Left forelimb (tissue), 1 donor: ENCODE data around the gene TCF4.

Experiments
- DNase-seq: peaks from one replicate; pipeline ENCODE4 v3.0.0-alpha.2; 2018; ENCODE audit warnings: low spot score

Gene TCF4

DNA sequence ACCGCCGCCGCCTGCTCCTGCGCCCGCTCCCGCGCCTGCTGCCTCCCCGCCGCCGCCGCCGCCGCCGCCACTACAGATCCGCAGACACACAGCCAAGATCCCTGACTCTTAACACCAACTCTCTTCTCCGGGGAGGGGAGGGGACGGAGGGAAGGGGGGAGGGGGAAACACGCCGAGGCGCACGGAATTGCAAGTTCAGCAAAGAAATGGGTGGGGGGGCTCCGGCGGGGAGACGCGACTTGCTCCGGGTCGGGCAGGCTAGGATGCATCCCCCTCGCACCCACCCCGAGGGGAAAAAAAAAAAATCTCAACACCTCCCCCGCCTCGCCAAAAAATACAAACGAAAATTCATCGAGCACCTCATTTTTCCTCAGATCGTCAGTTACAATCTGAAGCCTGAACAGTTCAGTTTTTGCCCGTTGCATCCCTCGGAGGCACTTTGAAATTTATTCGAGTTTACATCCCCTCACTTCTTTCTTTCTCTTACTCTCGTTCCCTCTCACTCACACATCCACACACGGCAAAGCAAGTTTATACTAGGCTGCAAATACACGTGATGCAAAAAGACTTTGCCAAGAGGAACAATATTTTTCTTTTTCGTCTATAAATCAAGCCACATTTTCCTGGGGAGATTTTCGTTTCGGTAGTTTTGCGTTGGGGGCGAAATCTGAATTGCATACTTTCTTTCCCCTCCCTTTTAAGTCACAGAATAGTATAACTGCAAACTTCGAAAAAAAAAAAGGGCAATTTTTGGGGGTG lies at the start of gene TCF4:
Gene TCF4 (minus strand): TSS at position 82 of the 759 bp plus-strand sequence. CDS start 1,076 bp downstream, outside the sequence.
- peak; percentile 89 for DNase-seq

GRCh38 chr18:55637204-55637603 lies 49.2 kb upstream of the TCF4 start:
- no peak for DNase-seq

- DNase-seq, result no peak
These were observed 47.4 kb upstream of the TCF4 start for GRCh38 chr18:55635439-55635838.

GRCh38 chr18:55634545-55634944 lies 46.6 kb upstream of the TCF4 start:
- DNase-seq, result no peak

- DNase-seq, result no peak
These were observed 45.0 kb upstream of the TCF4 start for GRCh38 chr18:55633032-55633431.

DNA sequence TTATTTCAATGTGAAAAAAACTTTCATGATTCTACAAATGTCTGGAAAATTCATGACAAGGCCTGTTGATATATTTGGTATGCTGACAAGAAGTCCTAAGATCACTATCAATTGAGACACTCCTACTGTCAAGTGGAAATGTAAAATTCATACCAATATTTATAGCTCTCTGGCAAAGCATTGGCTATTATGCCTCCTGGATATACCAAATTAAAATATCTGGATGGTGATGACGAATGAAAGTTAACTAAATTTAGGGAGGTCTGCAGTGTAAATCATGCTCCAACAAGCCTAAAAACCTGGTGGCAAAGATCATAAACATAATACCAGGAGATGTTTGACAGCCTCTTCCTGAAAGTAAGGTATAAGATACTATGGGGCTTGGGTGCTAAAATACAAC lies 41.1 kb upstream of the TCF4 start:
- DNase-seq, result no peak

DNA sequence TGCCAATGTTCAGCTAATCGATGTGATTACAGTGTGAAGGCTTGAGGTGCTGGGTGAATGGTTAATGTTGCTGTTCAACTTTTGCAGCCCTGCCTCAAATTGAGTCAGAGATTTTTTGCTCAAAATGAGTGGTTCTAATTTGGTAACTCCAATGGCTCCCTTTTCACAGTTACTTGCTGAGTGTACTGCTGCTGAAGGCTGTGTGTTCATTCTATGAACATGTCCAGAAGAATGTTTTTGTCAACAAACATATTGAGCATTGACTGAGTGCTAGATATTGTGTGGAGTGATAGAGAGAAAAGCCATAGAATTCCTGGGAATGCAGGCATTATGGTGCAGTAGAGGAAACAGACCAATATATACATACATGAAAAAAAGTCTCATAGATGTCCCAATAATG lies 39.0 kb upstream of the TCF4 start:
- no peak for DNase-seq

GRCh38 chr18:55625901-55626300 lies 37.9 kb upstream of the TCF4 start:
- DNase-seq, result no peak

DNA sequence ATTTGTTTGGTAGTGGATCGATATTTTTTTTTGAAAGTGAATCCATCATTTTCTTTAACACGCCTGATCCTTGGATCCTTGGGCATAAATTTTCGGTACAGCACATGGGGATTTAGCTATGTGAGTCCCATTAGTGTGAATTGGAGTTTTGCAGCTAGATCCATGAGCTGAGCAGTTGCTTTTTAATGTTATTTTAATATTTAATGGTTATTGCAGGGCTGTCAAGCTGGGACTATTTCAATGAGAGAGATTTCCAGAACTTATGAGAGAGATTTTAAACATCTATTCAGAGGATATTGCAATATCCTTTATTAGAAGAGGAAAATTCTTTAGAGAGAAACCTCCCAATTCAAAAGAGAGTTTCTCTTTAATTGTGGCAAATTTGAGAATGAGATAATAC lies 35.6 kb upstream of the TCF4 start:
- no peak for DNase-seq

DNA sequence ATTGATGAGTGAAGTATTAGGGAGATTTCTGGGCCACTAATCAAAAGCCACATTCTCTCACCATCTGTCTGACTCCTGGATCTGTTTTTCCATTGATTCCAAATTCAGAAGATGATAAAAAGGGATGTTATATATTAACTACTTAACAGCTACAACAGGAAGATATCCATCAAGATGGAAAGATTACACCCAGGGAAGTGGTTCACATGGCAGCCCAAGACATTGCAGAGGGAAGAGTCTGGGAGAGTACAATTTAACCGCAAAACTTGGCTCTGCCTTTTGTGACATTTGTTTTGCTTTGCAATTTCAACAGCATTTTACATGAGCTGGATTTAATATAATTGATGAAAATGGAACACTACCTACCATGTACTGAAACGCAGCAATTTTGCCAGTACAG lies 22.5 kb upstream of the TCF4 start:
- DNase-seq, result no peak

DNA sequence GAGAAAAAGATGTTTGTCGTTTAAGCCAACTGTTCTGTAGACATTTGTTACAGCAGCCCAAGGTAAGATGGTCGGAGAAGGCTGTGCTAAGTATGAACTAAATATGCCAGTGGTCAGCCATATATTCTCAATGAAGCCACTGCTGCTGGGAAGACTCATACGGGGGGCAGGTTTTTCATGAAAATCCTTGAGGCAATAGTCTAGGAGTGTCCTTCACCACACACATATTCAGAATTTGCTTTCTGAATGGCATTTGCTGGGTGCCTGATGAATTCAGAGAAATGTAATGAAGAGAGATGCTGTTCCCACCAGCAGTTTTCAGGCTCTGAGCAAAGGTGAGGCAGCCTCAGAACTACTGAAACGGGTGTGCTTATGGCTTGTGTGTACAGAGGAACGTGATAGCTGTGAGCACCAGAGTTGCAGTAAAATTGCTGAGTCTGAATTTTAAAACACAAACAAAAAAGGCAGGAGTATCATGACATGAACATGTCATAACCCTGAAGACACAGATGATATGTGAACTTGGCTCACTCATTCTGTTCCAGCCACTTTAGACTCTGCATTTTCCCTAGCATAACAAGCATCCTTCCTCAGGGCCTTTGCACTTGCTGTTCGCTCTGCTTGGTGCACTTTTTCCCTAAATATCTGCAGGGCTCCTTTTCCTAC lies 21.3 kb upstream of the TCF4 start:
- DNase-seq, result no peak

- no peak for DNase-seq
These were observed 20.5 kb upstream of the TCF4 start for GRCh38 chr18:55608497-55608896.

- no peak for DNase-seq
These were observed 19.8 kb upstream of the TCF4 start for GRCh38 chr18:55607773-55608172.

GRCh38 chr18:55605733-55606338 lies 17.8 kb upstream of the TCF4 start:
- no peak for DNase-seq

GRCh38 chr18:55603775-55604174 lies 15.8 kb upstream of the TCF4 start:
- DNase-seq, result no peak

GRCh38 chr18:55593888-55594287 lies 5.9 kb upstream of the TCF4 start:
- DNase-seq, result no peak

DNA sequence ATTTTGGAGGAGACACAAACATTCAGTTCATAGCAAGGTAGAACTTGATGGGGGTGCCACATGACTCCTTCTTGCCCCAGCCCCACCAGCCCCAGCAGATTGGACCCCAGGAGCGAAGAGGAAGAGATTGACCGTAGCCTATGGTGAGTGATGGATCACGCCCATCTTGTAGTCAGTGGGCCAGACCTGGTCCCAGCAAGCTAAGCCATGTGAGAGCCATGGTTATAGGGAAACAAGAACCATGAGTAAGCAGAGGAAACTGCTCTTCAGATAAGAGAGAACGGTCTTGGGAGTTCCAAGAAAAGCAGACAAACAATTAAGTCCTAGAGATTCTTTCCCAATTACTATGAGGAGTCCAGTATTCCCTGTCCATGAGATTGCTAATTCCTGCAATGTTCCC lies 4.6 kb upstream of the TCF4 start:
- no peak for DNase-seq

GRCh38 chr18:55592106-55592505 lies 4.1 kb upstream of the TCF4 start:
- DNase-seq, result no peak

DNA sequence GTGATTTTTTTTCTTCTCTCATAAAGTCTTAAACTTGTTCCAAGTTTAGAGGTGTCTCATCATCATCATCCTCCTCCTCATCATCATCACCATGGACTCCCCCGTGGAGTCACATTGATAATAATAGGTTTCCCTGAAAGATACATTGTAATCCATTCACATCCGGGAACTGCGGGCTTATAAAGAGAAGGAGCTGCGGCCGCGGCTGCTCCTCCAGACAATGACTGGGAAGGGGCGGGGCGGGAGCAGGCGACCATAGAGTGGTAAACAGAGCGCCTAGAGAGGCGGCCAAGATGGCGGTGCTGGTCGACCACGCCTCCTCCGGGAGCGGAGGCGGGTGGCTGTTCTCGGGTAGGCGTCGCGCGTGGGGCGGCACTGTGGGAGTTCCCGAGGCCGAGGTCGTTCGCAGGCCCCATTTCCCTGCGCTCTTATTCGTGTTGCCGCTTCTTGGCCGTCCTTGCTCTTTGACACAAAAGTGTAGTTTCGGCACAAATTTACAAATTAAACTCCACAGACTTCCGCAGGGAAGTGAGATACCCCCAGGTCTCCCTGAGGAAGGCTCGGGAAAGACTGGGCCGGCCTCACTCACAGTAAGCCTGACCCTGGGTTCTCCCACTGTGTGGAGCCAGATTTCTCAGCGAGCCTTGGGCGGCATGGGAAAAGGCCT lies 1.8 kb upstream of the TCF4 start:
- DNase-seq, result peak; percentile 98

DNA sequence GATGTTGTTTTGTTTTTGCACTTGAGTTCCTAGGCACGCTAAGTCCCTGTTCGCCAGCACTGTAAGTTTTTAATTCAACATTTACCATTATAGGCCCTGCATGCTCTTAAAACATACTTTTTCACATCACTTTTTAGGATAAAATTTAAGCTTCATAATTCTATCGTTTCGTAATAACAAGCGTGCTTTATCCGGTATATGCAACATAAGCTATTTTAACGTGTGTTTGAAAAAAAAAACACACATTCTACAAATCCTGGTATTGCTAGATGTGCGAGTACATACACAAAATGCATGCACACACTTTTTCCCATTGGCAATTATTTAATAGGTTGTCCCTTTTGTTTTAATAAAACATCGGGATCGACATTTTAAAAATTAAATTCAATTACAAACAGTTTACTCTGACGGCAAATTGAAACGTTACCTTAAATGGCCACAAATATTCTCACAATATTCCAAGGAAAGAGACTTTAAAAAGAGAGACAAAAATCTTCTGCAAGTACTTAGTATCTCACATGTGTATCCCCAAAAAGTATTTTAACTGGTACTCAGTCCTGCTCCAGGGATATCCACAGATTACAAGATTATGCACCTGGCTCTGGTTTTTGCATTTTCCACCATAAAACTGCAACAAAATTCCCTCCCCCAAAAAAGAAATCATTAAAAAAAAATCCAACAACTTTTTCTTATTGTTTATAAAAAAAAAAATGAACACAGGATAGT lies 1.0 kb upstream of the TCF4 start:
- no peak for DNase-seq

DNA sequence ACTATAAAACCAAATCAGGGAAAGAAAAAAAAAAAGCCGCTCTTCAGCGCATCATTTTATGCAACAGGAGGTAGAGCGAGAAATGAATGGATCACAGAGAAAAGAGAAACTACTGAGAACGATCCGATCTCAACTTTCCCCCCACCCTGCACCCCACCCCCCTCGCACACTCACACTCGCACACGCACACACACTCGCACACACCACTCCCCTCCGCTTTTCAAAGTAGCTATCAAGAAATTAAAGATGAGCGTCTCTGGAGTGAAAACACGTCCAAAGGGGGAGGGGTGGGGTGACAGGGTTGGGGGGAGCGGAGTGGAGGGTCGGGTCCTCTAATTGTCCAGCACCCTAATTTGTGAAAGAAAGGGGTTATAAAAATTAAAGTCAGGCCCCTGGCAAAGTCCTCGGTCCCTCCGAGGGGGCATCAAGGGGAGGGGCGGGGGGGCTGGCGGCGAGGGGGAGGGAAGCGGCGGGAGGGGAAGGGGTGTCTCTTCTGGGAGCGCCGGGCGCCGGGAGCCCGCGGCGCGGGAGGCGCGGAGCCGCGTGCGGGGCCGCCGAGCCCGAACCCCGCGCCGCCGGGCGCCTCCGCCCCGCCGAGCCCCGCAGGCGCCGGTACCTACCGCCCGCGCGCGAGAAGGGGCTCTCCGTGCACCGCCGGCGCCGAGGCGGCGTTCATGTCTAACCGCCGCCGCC lies 428 bp downstream of the TCF4 start:
- DNase-seq, result peak; percentile 76
